SK-N-SH (cell line): Measurements from ENCODE around the gene TMEM184B. TPM values are rescaled to one million over a fixed set of nuclear protein-coding genes. Genes with fewer than 3 reads are reported as not detected.

ENCODE experiments used
- CTCF ChIA-PET: fragments of 300-600, 350-600 bp; formaldehyde crosslinking; extraction: SDS; loops from one replicate; lab custom pipeline; 2021; lab: Yijun Ruan, JAX
- POLR2A ChIA-PET: fragments of 350-600 bp; sonication (Branson Sonifier 250); formaldehyde crosslinking; extraction: SDS; loops from one replicate; lab custom pipeline; 2020; ENCODE audit warnings: antibody characterized with exemption, inconsistent platforms; lab: Yijun Ruan, JAX
- DNase-seq: peaks from one replicate; pipeline ENCODE4 v3.0.0; 2012
- H2AFZ ChIP-seq: fragments of 200-600 bp; sonication (generic); 2 replicates; pipeline ENCODE4 v1.8.1; 2016; ENCODE audit warnings: antibody characterized with exemption, mild to moderate bottlenecking, low read depth
- H3F3A ChIP-seq: fragments of 200-600 bp; sonication (generic); replicated peaks from 2 replicates; pipeline ENCODE3; 2016; ENCODE audit warnings: antibody characterized with exemption, mild to moderate bottlenecking; ENCODE audit not compliant: insufficient read depth
- H3K27ac ChIP-seq, 2 experiments: fragments of 200-500 bp in 1 of 2; fragments of 200-600 bp in 1 of 2; sonication (Bioruptor generic) in 1 of 2; sonication (generic), shearing (Covaris generic) in 1 of 2; 2 replicates each; pipeline versions ENCODE4 v1.5.1 to v1.6.1; 2014 to 2016; ENCODE audit warnings: low read depth in 2 of 2, inconsistent platforms in 1 of 2, low read length in 1 of 2, mild to moderate bottlenecking in 1 of 2, mixed read lengths in 1 of 2
- H3K27me3 ChIP-seq: fragments of 200-600 bp; sonication (generic), shearing (Covaris generic); 2 replicates; pipeline ENCODE4 v1.6.1; 2016; ENCODE audit warnings: mixed run types; ENCODE audit not compliant: insufficient read depth
- H3K36me3 ChIP-seq, 2 experiments: fragments of 200-500 bp in 1 of 2; fragments of 200-600 bp in 1 of 2; sonication (Bioruptor generic) in 1 of 2; sonication (generic) in 1 of 2; replicated peaks in 1 of 2; 2 replicates each; pipeline versions ENCODE3 to v1.5.1; 2014 to 2016; ENCODE audit warnings: low read length in 1 of 2, mild to moderate bottlenecking in 1 of 2; ENCODE audit not compliant: insufficient read depth in 2 of 2, control insufficient read depth in 1 of 2
- H3K4me1 ChIP-seq, 2 experiments: fragments of 200-500 bp in 1 of 2; fragments of 200-600 bp in 1 of 2; sonication (Bioruptor generic) in 1 of 2; sonication (generic), shearing (Covaris generic) in 1 of 2; 2 replicates each; pipeline versions ENCODE4 v1.5.1 to v1.6.1; 2014 to 2016; ENCODE audit warnings: low read depth in 1 of 2, low read length in 1 of 2, mixed run types in 1 of 2; ENCODE audit not compliant: insufficient read depth in 2 of 2, control insufficient read depth in 1 of 2
- H3K4me2 ChIP-seq: fragments of 200-600 bp; sonication (generic), shearing (Covaris generic); 2 replicates; pipeline ENCODE4 v1.6.1; 2017; ENCODE audit warnings: mixed run types
- H3K4me3 ChIP-seq, 2 experiments: fragments of 200-500 bp in 1 of 2; fragments of 200-600 bp in 1 of 2; sonication (Bioruptor generic) in 1 of 2; sonication (generic), shearing (Covaris generic) in 1 of 2; 2 replicates each; pipeline versions ENCODE4 v1.5.1 to v1.8.1; 2014 to 2016; ENCODE audit warnings: low read depth in 2 of 2, inconsistent platforms in 1 of 2, low read length in 1 of 2, mild to moderate bottlenecking in 1 of 2, mixed read lengths in 1 of 2, moderate library complexity in 1 of 2
- H3K79me2 ChIP-seq: fragments of 200-600 bp; sonication (generic); 2 replicates; pipeline ENCODE4 v1.8.1; 2017; ENCODE audit warnings: mild to moderate bottlenecking; ENCODE audit not compliant: insufficient read depth
- H3K9ac ChIP-seq: fragments of 200-600 bp; sonication (generic); 2 replicates; pipeline ENCODE4 v1.6.1; 2017; ENCODE audit warnings: mixed run types
- H3K9me2 ChIP-seq: fragments of 200-600 bp; sonication (generic); 2 replicates; pipeline ENCODE4 v1.6.1; 2017; ENCODE audit warnings: mixed run types
- H3K9me3 ChIP-seq: fragments of 200-600 bp; sonication (generic); 2 replicates; pipeline ENCODE4 v1.6.1; 2017; ENCODE audit warnings: mixed run types, mild to moderate bottlenecking, moderate library complexity
- H4K20me1 ChIP-seq: fragments of 200-600 bp; sonication (generic); 2 replicates; pipeline ENCODE4 v1.6.1; 2017; ENCODE audit warnings: mild to moderate bottlenecking, mixed run types; ENCODE audit not compliant: insufficient read depth
- CTCF ChIP-seq: fragments of 200-600 bp; sonication (generic); IDR thresholded peaks from 2 replicates; pipeline ENCODE4 v1.6.1; 2017; ENCODE audit warnings: antibody characterized with exemption, mild to moderate bottlenecking, moderate library complexity
- ELF1 ChIP-seq: IDR thresholded peaks from 2 replicates; pipeline ENCODE4 v1.4.0; 2012
- EP300 ChIP-seq, 2 experiments: IDR thresholded peaks; 2 replicates each; pipeline versions ENCODE4 v1.4.0 to v1.6.1; 2012; ENCODE audit warnings: borderline replicate concordance in 1 of 2, low read depth in 1 of 2, low read length in 1 of 2
- EZH2phosphoT487 ChIP-seq: fragments of 200-600 bp; sonication (generic); IDR thresholded peaks from 2 replicates; pipeline ENCODE4 v1.6.1; 2017; ENCODE audit warnings: low read depth, mixed run types, mild to moderate bottlenecking, antibody characterized with exemption, moderate library complexity, borderline replicate concordance
- FOSL2 ChIP-seq: IDR thresholded peaks from 2 replicates; pipeline ENCODE4 v1.4.0; 2012; ENCODE audit warnings: low read depth, mild to moderate bottlenecking, moderate library complexity, borderline replicate concordance
- FOXJ3 ChIP-seq: sonication (generic); formaldehyde crosslinking; IDR thresholded peaks from 2 replicates; pipeline ENCODE4 v1.5.1; 2020; ENCODE audit warnings: mild to moderate bottlenecking, missing genetic modification reagents
- FOXM1 ChIP-seq: IDR thresholded peaks from 2 replicates; pipeline ENCODE4 v1.4.0; 2012; ENCODE audit warnings: low read depth, mild to moderate bottlenecking
- GABPA ChIP-seq: IDR thresholded peaks from 2 replicates; pipeline ENCODE4 v1.4.0; 2012; ENCODE audit warnings: low read depth, mild to moderate bottlenecking
- GATA2 ChIP-seq: sonication (generic); formaldehyde crosslinking; IDR thresholded peaks from 2 replicates; pipeline ENCODE4 v1.5.0; 2020; ENCODE audit warnings: mild to moderate bottlenecking, missing genetic modification reagents
- JUND ChIP-seq: IDR thresholded peaks from 2 replicates; pipeline ENCODE4 v1.4.0; 2012
- NFIC ChIP-seq: IDR thresholded peaks from 2 replicates; pipeline ENCODE4 v1.4.0; 2012; ENCODE audit warnings: borderline replicate concordance
- PBX3 ChIP-seq: IDR thresholded peaks from 2 replicates; pipeline ENCODE4; 2012
- RCOR1 ChIP-seq: fragments of 150-350 bp; IDR thresholded peaks from 2 replicates; pipeline ENCODE4 v1.6.1; 2017; ENCODE audit warnings: antibody characterized with exemption, low read length
- RFX5 ChIP-seq: IDR thresholded peaks from 2 replicates; pipeline ENCODE4 v1.6.1; 2012; ENCODE audit warnings: mild to moderate bottlenecking, improper control_type of control experiment, low read length
- USF2 ChIP-seq: fragments of 150-350 bp; IDR thresholded peaks from 2 replicates; pipeline ENCODE4 v1.6.1; 2017; ENCODE audit warnings: antibody characterized with exemption, low read length, low read depth, borderline replicate concordance
- YY1 ChIP-seq: IDR thresholded peaks from 2 replicates; pipeline ENCODE4 v1.4.0; 2012; ENCODE audit warnings: low read depth, mild to moderate bottlenecking
- WGBS: methylation state at CpG from one replicate; pipeline ENCODE4 v1.1.6; 2017; ENCODE audit warnings: low lambda C conversion rate; 5-methylcytosine and 5-hydroxymethylcytosine counted together
- polyA plus RNA-seq, 3 experiments: library from polyadenylated mRNA; depleted of rRNA; stranded (reverse); fragments of >200 nt; gene quantifications; 2 replicates each; pipeline ENCODE4 v1.2.3, GENCODE V29; 2012
- TF ChIP-seq, protein P1 (sequence below): IDR thresholded peaks from 2 replicates; pipeline ENCODE4 v1.4.0; 2012; ENCODE audit warnings: low read depth, borderline replicate concordance
- TF ChIP-seq, protein P2 (sequence below): IDR thresholded peaks from 2 replicates; pipeline ENCODE4 v1.4.0; 2012; ENCODE audit warnings: low read depth

Gene TMEM184B
- polyA plus RNA-seq, 1 of the 3 experiments (the other 2 are of a cell fraction): 25.3 TPM

- Histone ChIP-seq H4K20me1 (no peaks in the 10 kb centered on the region), H3K79me2 (peaks cover 5% of the 10 kb centered on the region; the same call in 1 of the 2 replicates), H3K4me3 (no peak overlapping the region), H3K9me3 (no peaks in the 10 kb centered on the region), H3K9me2 (no peaks in the 10 kb centered on the region), H3F3A (peaks cover 11% of the 10 kb centered on the region), H3K4me2 (no peak overlapping the region), H2AFZ (no peak overlapping the region), H3K27ac (no peak overlapping the region; a peak in 1 of 4 replicates), H3K27me3 (no peaks in the 10 kb centered on the region), H3K4me1 (peaks cover 16 to 23% of the 10 kb centered on the region in 2 experiments; a peak in 2 of 4 replicates), H3K9ac (no peak overlapping the region), H3K36me3 (peaks cover 0 to 6% of the 10 kb centered on the region in 2 experiments)
- ChIA-PET CTCF (no interaction called here), POLR2A (no interaction called here)
- no peak for DNase-seq
- WGBS: 82% methylated on average over 6 of the region's 20 CpGs
- TF ChIP-seq RFX5 (no peak), RCOR1 (no peak), EZH2phosphoT487 (no peak), ELF1 (no peak), YY1 (no peak), FOSL2 (no peak), GATA2 (CRISPR knock-in tag) (no peak), GABPA (no peak), JUND (no peak), FOXM1 (no peak), FOXJ3 (CRISPR knock-in tag) (no peak), PBX3 (no peak), EP300 (IDR thresholded peaks at IDR 0.05; ENCODE audit: borderline replicate concordance in 1 of 2, low read depth in 1 of 2, low read length in 1 of 2) (no peak)
- TF ChIP-seq, protein P1, sequence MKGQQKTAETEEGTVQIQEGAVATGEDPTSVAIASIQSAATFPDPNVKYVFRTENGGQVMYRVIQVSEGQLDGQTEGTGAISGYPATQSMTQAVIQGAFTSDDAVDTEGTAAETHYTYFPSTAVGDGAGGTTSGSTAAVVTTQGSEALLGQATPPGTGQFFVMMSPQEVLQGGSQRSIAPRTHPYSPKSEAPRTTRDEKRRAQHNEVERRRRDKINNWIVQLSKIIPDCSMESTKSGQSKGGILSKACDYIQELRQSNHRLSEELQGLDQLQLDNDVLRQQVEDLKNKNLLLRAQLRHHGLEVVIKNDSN: no peak
- TF ChIP-seq, protein P2, sequence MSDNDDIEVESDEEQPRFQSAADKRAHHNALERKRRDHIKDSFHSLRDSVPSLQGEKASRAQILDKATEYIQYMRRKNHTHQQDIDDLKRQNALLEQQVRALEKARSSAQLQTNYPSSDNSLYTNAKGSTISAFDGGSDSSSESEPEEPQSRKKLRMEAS: no peak
Measured at GRCh38 chr22:38243007-38243765, 29.6 kb downstream of the TMEM184B start.

- Histone ChIP-seq H2AFZ (0 out of 2 replicates have a peak overlapping the region, but pooled peaks have one; percentile 35), H3K4me2 (peak overlapping the region; percentile 37; the same call in 1 of the 2 replicates), H3K9ac (peak overlapping the region; percentile 25; the same call in 1 of the 2 replicates), H3K27me3 (no peaks in the 10 kb centered on the region), H3K9me2 (no peaks in the 10 kb centered on the region), H3K4me3 (no peak overlapping the region), H3K79me2 (peaks cover 6% of the 10 kb centered on the region), H3K27ac (peak overlapping the region in 1 of 2 experiments; percentile 92; a peak in 2 of 4 replicates), H4K20me1 (no peaks in the 10 kb centered on the region), H3K9me3 (no peaks in the 10 kb centered on the region), H3K36me3 (peaks cover 0 to 3% of the 10 kb centered on the region in 2 experiments), H3K4me1 (peaks cover 16 to 24% of the 10 kb centered on the region in 2 experiments; a peak in 2 of 4 replicates), H3F3A (peaks cover 11% of the 10 kb centered on the region)
- POLR2A ChIA-PET: no interaction called here
- WGBS: 25% methylated on average over 6 of the region's 6 CpGs
- CTCF ChIA-PET: no interaction called here
- no peak for DNase-seq
- peak; percentile 30; the same call in 1 of the 2 replicates for TF ChIP-seq YY1
- no peak for TF ChIP-seq PBX3
- no peak for TF ChIP-seq GATA2 (CRISPR knock-in tag)
- TF ChIP-seq USF2: no peak
- no peak for TF ChIP-seq RFX5
- TF ChIP-seq FOSL2: peak; percentile 43; the same call in 1 of the 2 replicates
- no peak for TF ChIP-seq CTCF
- no peak for TF ChIP-seq NFIC
Measured at GRCh38 chr22:38240734-38241252, 32.0 kb downstream of the TMEM184B start.
